ENCODE data around the gene CD7.

The CD7 gene

DNA sequence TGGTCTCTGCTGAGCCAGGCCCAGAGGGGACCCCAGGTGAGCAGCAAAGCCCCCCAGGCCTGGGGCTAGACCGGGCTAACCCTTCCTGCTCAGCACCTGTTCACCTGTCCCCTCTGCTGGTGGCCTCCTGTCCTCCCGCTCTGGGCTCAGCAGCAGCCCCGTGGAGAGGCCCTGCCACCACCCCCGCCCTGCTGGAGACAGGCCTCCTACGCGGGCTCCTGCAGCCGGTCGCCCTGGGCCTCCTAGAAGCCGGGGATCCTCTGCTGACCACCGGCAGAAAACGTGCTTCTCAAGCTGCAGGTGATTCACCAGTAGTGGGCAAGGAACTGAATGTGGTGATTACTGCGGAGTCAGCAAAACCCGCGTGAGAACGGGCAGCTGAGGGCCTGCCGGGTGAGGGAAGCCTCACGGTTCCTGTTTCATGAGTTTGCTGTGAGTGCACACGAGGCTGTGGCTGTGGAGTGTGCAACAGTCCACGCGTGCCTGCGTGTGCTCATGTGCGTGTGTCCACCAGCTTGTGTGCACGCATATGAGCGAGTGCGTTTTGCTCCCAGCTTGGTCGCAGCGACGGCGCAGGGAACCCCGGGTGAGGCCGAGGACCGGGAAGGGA, 15.4 kb upstream of the CD7 start:
- TF ChIP-seq FOXP2 (optimal IDR thresholded peaks at IDR 0.05; ENCODE audit: control extremely low read depth, extremely low read length, insufficient read depth) (no peak), EZH2 (IDR thresholded peaks at IDR 0.05) (no peak), POLR2AphosphoS5 (IDR thresholded peaks at IDR 0.05; ENCODE audit: borderline replicate concordance, low read depth, low read length) (no peak)
- DNase-seq (ENCODE audit: low read depth, low spot score): no peak
- H3K36me3 ChIP-seq (ENCODE audit: insufficient read depth, low read length): no peaks in the 10 kb centered on the region
- H3K27ac ChIP-seq: no peak overlapping the region
- H3K4me3 ChIP-seq: peak overlapping the region; percentile 81
- no peaks in the 10 kb centered on the region for H3K9me3 ChIP-seq (ENCODE audit: low read depth, low read length)
- peak overlapping the region; percentile 46 for H3K9ac ChIP-seq (ENCODE audit: insufficient read length)

- no peak for DNase-seq (ENCODE audit: low read depth, low spot score)
- H3K9ac ChIP-seq (ENCODE audit: insufficient read length): no peak overlapping the region
- no peaks in the 10 kb centered on the region for H3K36me3 ChIP-seq (ENCODE audit: insufficient read depth, low read length)
- no peak overlapping the region for H3K4me3 ChIP-seq
- TF ChIP-seq POLR2AphosphoS5 (IDR thresholded peaks at IDR 0.05; ENCODE audit: borderline replicate concordance, low read depth, low read length) (no peak), EZH2 (IDR thresholded peaks at IDR 0.05) (no peak), FOXP2 (optimal IDR thresholded peaks at IDR 0.05; ENCODE audit: control extremely low read depth, extremely low read length, insufficient read depth) (no peak)
- no peak overlapping the region for H3K27ac ChIP-seq
- H3K9me3 ChIP-seq (ENCODE audit: low read depth, low read length): no peaks in the 10 kb centered on the region
These were observed 14.0 kb upstream of the CD7 start for GRCh38 chr17:82331345-82331939.

DNA sequence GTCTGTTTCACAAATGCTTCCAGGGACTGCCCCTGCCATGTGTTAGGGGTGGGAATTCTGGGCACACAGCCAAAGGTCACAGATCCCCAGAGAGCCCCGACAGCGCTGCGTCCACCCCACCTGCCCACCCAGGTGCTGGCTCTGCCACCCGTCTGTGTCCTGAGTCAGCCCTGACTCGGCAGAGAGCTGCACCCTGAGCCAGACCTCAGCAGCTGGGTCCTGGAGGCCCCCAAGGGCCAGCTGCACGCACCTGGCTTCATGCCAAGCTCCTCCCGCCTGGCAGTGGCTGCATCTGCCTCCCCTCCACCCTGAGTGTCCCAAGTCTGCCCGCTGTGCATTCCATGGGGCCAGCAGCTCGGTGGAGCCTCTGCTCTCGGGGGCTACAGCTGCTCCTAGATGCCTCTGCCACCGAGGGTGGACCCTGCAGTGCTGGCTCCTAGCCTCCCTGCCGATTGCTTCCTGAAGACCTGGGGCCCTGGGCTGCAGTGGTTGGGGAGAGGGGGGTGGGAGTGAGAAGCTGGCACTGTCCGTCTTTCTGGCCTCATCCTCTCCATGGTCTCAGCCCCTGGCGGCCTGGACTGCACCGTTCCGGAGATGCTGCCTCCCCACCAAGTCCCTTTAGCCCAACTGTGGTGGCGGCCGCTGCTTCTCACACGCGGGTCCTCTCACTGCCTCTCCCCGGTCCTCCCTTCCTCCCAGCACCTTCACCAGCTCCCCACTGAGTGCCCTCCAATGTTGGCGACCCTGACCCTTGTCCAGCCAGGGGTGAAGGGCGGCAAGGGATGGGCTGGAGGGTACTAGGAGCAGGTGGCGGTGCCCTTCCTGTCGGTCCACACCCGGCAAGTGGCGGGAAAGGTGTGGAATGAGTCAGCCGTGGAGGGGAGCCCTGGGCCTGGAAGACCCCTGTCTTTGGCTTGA, 13.2 kb upstream of the CD7 start:
- Histone ChIP-seq H3K36me3 (ENCODE audit: insufficient read depth, low read length) (no peaks in the 10 kb centered on the region), H3K9me3 (ENCODE audit: low read depth, low read length) (no peaks in the 10 kb centered on the region), H3K9ac (ENCODE audit: insufficient read length) (no peak overlapping the region), H3K4me3 (peak overlapping the region; percentile 28; the same call in 1 of the 2 replicates), H3K27ac (no peak overlapping the region)
- TF ChIP-seq EZH2 (IDR thresholded peaks at IDR 0.05) (no peak), POLR2AphosphoS5 (IDR thresholded peaks at IDR 0.05; ENCODE audit: borderline replicate concordance, low read depth, low read length) (no peak), FOXP2 (optimal IDR thresholded peaks at IDR 0.05; ENCODE audit: control extremely low read depth, extremely low read length, insufficient read depth) (no peak)
- no peak for DNase-seq (ENCODE audit: low read depth, low spot score)

GRCh38 chr17:82329683-82330321, 12.4 kb upstream of the CD7 start:
- Histone ChIP-seq H3K27ac (no peak overlapping the region), H3K4me3 (no peak overlapping the region), H3K9me3 (ENCODE audit: low read depth, low read length) (no peaks in the 10 kb centered on the region), H3K36me3 (ENCODE audit: insufficient read depth, low read length) (no peaks in the 10 kb centered on the region), H3K9ac (ENCODE audit: insufficient read length) (no peak overlapping the region)
- no peak for TF ChIP-seq FOXP2 (optimal IDR thresholded peaks at IDR 0.05; ENCODE audit: control extremely low read depth, extremely low read length, insufficient read depth)
- TF ChIP-seq POLR2AphosphoS5 (IDR thresholded peaks at IDR 0.05; ENCODE audit: borderline replicate concordance, low read depth, low read length): no peak
- TF ChIP-seq EZH2 (IDR thresholded peaks at IDR 0.05): no peak
- no peak for DNase-seq (ENCODE audit: low read depth, low spot score)

- Histone ChIP-seq H3K36me3 (ENCODE audit: insufficient read depth, low read length) (no peaks in the 10 kb centered on the region), H3K4me3 (no peak overlapping the region), H3K9me3 (ENCODE audit: low read depth, low read length) (no peaks in the 10 kb centered on the region), H3K9ac (ENCODE audit: insufficient read length) (no peak overlapping the region), H3K27ac (no peak overlapping the region)
- DNase-seq (ENCODE audit: low read depth, low spot score): no peak
- TF ChIP-seq POLR2AphosphoS5 (IDR thresholded peaks at IDR 0.05; ENCODE audit: borderline replicate concordance, low read depth, low read length) (no peak), FOXP2 (optimal IDR thresholded peaks at IDR 0.05; ENCODE audit: control extremely low read depth, extremely low read length, insufficient read depth) (no peak), EZH2 (IDR thresholded peaks at IDR 0.05) (no peak)
These were observed 11.6 kb upstream of the CD7 start for GRCh38 chr17:82328994-82329507.

- Histone ChIP-seq H3K27ac (no peak overlapping the region), H3K9me3 (ENCODE audit: low read depth, low read length) (no peaks in the 10 kb centered on the region), H3K4me3 (no peak overlapping the region), H3K9ac (ENCODE audit: insufficient read length) (no peak overlapping the region), H3K36me3 (ENCODE audit: insufficient read depth, low read length) (no peaks in the 10 kb centered on the region)
- no peak for DNase-seq (ENCODE audit: low read depth, low spot score)
- TF ChIP-seq EZH2 (IDR thresholded peaks at IDR 0.05): no peak
- TF ChIP-seq FOXP2 (optimal IDR thresholded peaks at IDR 0.05; ENCODE audit: control extremely low read depth, extremely low read length, insufficient read depth): no peak
- no peak for TF ChIP-seq POLR2AphosphoS5 (IDR thresholded peaks at IDR 0.05; ENCODE audit: borderline replicate concordance, low read depth, low read length)
These were observed 11.0 kb upstream of the CD7 start for GRCh38 chr17:82328141-82328993.

GRCh38 chr17:82327757-82328140, 10.3 kb upstream of the CD7 start:
- no peak overlapping the region for H3K9ac ChIP-seq (ENCODE audit: insufficient read length)
- no peak for DNase-seq (ENCODE audit: low read depth, low spot score)
- H3K9me3 ChIP-seq (ENCODE audit: low read depth, low read length): no peaks in the 10 kb centered on the region
- no peaks in the 10 kb centered on the region for H3K36me3 ChIP-seq (ENCODE audit: insufficient read depth, low read length)
- H3K4me3 ChIP-seq: no peak overlapping the region
- TF ChIP-seq EZH2 (IDR thresholded peaks at IDR 0.05): no peak
- no peak for TF ChIP-seq POLR2AphosphoS5 (IDR thresholded peaks at IDR 0.05; ENCODE audit: borderline replicate concordance, low read depth, low read length)
- H3K27ac ChIP-seq: no peak overlapping the region

Measured in SK-N-MC (cell line).